Vagina (tissue), 2 donors: ENCODE data around the gene ARFRP1. TPM values are rescaled to one million over a fixed set of nuclear protein-coding genes. Genes with fewer than 3 reads are reported as not detected.
A peak's percentile ranks its signal among the peaks of the same experiment; 100 is the strongest.

Source experiments
- DNase-seq, 2 donors: peaks; one replicate each; pipeline ENCODE4 v3.0.0-alpha.2; 2017; ENCODE audit errors: extremely low spot score in 2 of 2
- H3K27ac ChIP-seq: fragments of 200-600 bp; sonication (generic); one replicate; pipeline ENCODE4 v1.5.1; 2019
- H3K27me3 ChIP-seq: fragments of 200-600 bp; sonication (generic); one replicate; pipeline ENCODE4 v1.5.1; 2019
- H3K36me3 ChIP-seq, 2 donors: fragments of 200-600 bp; sonication (generic); one replicate each; pipeline ENCODE4 v1.5.1; 2017 to 2019
- H3K4me1 ChIP-seq: fragments of 200-600 bp; sonication (generic); one replicate; pipeline ENCODE4 v1.5.1; 2019
- H3K4me3 ChIP-seq, 2 donors: fragments of 200-600 bp; sonication (generic); 1 replicate in 1 of 2; 2 replicates in 1 of 2; pipeline ENCODE4 v1.5.1; 2016 to 2019
- H3K9me3 ChIP-seq: fragments of 200-600 bp; sonication (generic); one replicate; pipeline ENCODE4 v1.5.1; 2019
- POLR2A ChIP-seq, 2 donors: fragments of 450-650 bp; IDR thresholded peaks; one replicate each; pipeline ENCODE4 v1.6.1; 2017; ENCODE audit warnings: antibody characterized with exemption in 2 of 2, mild to moderate bottlenecking in 2 of 2, moderate library complexity in 2 of 2
- POLR2AphosphoS5 ChIP-seq, 2 donors: sonication (generic); formaldehyde crosslinking; IDR thresholded peaks; one replicate each; pipeline ENCODE4 v1.9.0; 2017; ENCODE audit warnings: antibody characterized with exemption in 2 of 2, mild to moderate bottlenecking in 2 of 2, low read depth in 1 of 2; ENCODE audit not compliant: insufficient read depth in 1 of 2
- intact Hi-C: fragments of 100-400 bp; cut with DNase I; formaldehyde crosslinking; loops from one replicate; pipeline ENCODE4 v1.15.1; 2023
- total RNA-seq: library from RNA; depleted of rRNA; stranded (reverse); fragments of >200 nt; gene quantifications from one replicate; pipeline ENCODE4 v1.2.3, GENCODE V29; 2016
- TF ChIP-seq, protein P1 (sequence below), 3 experiments: fragments of 450-650 bp in 2 of 3; fragments of 200-600 bp in 1 of 3; sonication (generic) in 1 of 3; IDR thresholded peaks; one replicate each; pipeline ENCODE4 v1.5.1; 2017 to 2019; ENCODE audit warnings: antibody characterized with exemption in 3 of 3, mild to moderate bottlenecking in 2 of 3, moderate library complexity in 2 of 3

The ARFRP1 gene
- total RNA-seq, 1 donor from 2014 or later = 30.9 TPM

- no peak overlapping the region for H3K27ac ChIP-seq
- H3K9me3 ChIP-seq = no peaks in the 10 kb centered on the region
- H3K4me3 ChIP-seq = no peak overlapping the region
- peaks cover 0 to 19% of the 10 kb centered on the region in 2 donors for H3K36me3 ChIP-seq
- intact Hi-C loops = no loop called here
- no peak for DNase-seq
- no peaks in the 10 kb centered on the region for H3K27me3 ChIP-seq
- TF ChIP-seq POLR2AphosphoS5 (IDR thresholded peaks at IDR 0.05; ENCODE audit: insufficient read depth in 1 of 2, low read depth in 1 of 2) (no peak), POLR2A (IDR thresholded peaks at IDR 0.05) (no peak)
- TF ChIP-seq, protein P1, sequence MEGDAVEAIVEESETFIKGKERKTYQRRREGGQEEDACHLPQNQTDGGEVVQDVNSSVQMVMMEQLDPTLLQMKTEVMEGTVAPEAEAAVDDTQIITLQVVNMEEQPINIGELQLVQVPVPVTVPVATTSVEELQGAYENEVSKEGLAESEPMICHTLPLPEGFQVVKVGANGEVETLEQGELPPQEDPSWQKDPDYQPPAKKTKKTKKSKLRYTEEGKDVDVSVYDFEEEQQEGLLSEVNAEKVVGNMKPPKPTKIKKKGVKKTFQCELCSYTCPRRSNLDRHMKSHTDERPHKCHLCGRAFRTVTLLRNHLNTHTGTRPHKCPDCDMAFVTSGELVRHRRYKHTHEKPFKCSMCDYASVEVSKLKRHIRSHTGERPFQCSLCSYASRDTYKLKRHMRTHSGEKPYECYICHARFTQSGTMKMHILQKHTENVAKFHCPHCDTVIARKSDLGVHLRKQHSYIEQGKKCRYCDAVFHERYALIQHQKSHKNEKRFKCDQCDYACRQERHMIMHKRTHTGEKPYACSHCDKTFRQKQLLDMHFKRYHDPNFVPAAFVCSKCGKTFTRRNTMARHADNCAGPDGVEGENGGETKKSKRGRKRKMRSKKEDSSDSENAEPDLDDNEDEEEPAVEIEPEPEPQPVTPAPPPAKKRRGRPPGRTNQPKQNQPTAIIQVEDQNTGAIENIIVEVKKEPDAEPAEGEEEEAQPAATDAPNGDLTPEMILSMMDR (IDR thresholded peaks at IDR 0.05) = no peak
- peaks cover 25% of the 10 kb centered on the region for H3K4me1 ChIP-seq
Measured at GRCh38 chr20:63743210-63743970, 35.6 kb upstream of the ARFRP1 start.

DNA sequence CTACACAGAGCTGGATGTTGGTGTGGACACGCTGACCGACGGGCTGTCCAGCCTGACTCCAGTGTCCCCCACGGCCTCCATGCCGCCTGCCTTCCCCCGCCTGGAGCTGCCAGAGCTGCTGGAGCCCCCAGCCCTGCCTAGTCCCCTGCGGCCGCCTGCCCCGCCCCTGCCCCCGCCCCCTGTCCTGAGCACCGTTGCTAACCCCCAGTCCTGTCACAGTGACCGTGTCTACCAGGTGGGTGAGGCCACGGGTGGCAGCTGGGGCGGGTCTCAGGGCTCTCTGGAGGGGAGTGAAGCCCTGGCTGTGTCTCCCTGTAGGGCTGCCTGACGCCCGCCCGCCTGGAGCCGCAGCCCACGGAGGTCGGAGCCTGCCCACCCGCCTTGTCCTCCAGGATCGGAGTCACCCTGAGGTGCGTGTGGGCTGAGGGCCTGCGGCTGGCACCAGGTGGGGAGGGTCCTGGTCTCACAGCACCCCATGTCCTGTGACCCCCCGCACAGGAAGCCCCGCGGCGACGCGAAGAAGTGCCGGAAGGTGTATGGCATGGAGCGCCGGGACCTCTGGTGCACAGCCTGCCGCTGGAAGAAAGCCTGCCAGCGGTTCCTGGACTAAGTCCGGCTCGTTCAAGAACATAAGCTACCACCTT is 34.7 kb upstream of the ARFRP1 start:
- Histone ChIP-seq H3K36me3 (peaks cover 0 to 19% of the 10 kb centered on the region in 2 donors), H3K9me3 (no peaks in the 10 kb centered on the region), H3K27me3 (no peaks in the 10 kb centered on the region), H3K27ac (peak overlapping the region; percentile 84), H3K4me1 (peaks cover 34% of the 10 kb centered on the region), H3K4me3 (no peak overlapping the region)
- TF ChIP-seq POLR2A (IDR thresholded peaks at IDR 0.05) (no peak), POLR2AphosphoS5 (IDR thresholded peaks at IDR 0.05; ENCODE audit: insufficient read depth in 1 of 2, low read depth in 1 of 2) (no peak)
- TF ChIP-seq, protein P1 (IDR thresholded peaks at IDR 0.05) = no peak
- intact Hi-C loops = no loop called here
- no peak for DNase-seq

DNA sequence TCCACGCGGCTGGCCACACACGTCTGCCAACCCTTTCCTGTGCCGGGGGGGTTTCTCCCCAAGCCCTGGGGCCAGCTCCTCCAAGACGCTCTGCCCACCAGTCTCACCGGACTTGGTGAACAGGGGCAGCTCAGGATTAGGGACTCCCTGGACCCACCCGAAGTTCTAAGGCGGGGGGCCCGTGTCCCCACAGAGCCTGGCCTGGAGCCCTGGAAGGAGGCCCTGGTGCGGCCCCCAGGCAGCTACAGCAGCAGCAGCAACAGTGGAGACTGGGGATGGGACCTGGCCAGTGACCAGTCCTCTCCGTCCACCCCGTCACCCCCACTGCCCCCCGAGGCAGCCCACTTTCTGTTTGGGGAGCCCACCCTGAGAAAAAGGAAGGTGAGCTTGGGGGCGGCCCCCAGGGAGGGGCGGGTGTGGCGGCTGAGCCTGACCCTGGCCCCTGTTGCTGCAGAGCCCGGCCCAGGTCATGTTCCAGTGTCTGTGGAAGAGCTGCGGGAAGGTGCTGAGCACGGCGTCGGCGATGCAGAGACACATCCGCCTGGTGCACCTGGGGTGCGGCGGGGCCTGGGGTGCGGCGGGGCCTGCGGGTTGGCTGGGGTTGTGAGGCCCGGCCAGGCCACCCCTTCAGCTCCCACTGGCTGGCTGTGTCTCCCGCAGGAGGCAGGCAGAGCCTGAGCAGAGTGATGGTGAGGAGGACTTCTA is 34.1 kb upstream of the ARFRP1 start:
- no peak for DNase-seq
- intact Hi-C loops = no loop called here
- no peaks in the 10 kb centered on the region for H3K27me3 ChIP-seq
- H3K4me3 ChIP-seq = peak overlapping the region; percentile 54 to 85
- H3K4me1 ChIP-seq = peaks cover 41% of the 10 kb centered on the region
- TF ChIP-seq POLR2A (IDR thresholded peaks at IDR 0.05) = no peak
- peaks cover 0 to 19% of the 10 kb centered on the region in 2 donors for H3K36me3 ChIP-seq
- H3K9me3 ChIP-seq = no peaks in the 10 kb centered on the region
- peak overlapping the region; percentile 84 for H3K27ac ChIP-seq

DNA sequence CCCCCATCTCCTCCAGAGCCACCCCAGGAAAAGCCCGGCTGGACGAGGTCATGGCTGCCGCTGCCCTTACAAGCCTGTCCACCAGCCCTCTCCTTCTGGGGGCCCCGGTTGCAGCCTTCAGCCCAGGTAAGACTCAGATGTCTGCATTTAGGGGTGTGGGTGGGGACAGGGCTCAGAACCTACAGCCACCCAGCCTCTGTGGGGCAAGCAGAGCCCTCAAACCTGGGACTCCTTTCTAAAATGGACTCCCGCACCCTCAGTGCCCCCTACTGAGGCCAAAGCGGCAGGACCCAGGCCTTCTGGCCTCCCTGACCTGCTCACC is 33.5 kb upstream of the ARFRP1 start:
- H3K4me3 ChIP-seq = peak overlapping the region; percentile 54 to 85
- DNase-seq = no peak
- TF ChIP-seq POLR2AphosphoS5 (IDR thresholded peaks at IDR 0.05; ENCODE audit: insufficient read depth in 1 of 2, low read depth in 1 of 2) (no peak), POLR2A (IDR thresholded peaks at IDR 0.05) (no peak)
- TF ChIP-seq, protein P1 (IDR thresholded peaks at IDR 0.05) = no peak
- H3K4me1 ChIP-seq = peaks cover 46% of the 10 kb centered on the region
- H3K27me3 ChIP-seq = no peaks in the 10 kb centered on the region
- H3K36me3 ChIP-seq = peaks cover 0 to 19% of the 10 kb centered on the region in 2 donors
- intact Hi-C loops = no loop called here
- peak overlapping the region; percentile 84 for H3K27ac ChIP-seq
- no peaks in the 10 kb centered on the region for H3K9me3 ChIP-seq

DNA sequence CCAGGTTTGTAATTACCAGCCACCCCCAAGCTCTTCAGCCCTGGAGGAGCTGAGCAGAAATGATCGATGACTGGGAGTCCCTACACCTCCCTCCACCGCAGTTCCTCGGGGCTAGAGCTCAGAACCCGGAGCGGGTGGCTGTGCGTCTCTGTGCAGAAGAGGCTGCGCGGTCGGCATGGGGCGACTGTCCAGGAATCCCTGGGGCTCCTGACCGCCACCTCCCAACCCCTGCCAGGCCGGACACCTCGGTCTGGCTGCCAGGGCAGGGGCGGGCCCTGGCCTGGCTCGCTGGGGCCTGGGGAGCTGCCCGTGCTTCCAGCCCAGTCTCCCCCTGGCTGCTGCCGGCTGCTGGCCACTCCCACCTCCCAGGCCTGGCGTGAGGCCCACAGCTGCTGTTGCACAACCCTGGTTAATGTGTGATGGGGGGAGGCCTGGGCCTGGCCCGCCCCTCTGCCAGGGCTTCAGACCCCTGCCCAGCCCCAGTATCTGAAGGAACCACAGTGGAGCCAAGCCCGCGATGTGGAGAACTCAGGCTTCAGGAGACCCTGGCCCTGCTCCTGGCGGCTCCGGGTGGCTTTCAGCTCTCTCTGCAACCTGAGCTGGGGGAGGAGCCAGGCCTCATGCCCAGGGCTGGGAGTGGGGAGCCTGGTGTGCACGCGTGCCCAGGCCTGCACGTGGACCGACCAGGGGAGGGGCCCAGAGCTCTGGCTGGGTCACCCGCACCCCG is 33.0 kb upstream of the ARFRP1 start:
- Histone ChIP-seq H3K4me1 (peaks cover 50% of the 10 kb centered on the region), H3K27me3 (no peaks in the 10 kb centered on the region), H3K4me3 (peak overlapping the region; percentile 54 to 85), H3K36me3 (peaks cover 0 to 21% of the 10 kb centered on the region in 2 donors), H3K9me3 (no peaks in the 10 kb centered on the region), H3K27ac (peak overlapping the region; percentile 84)
- TF ChIP-seq POLR2AphosphoS5 (IDR thresholded peaks at IDR 0.05; ENCODE audit: insufficient read depth in 1 of 2, low read depth in 1 of 2) (peak; percentile 84 to 95), POLR2A (IDR thresholded peaks at IDR 0.05) (peak in 1 of 2 donors; percentile 56)
- TF ChIP-seq, protein P1 (IDR thresholded peaks at IDR 0.05) = no peak
- intact Hi-C loops = no loop called here
- peak in 1 of 2 donors; percentile 96 for DNase-seq
